Thoracic aorta (tissue), 2 donors: ENCODE measurements around the gene POU3F1. TPM values are rescaled to one million over a fixed set of nuclear protein-coding genes. Genes with fewer than 3 reads are reported as not detected.
A peak's percentile ranks its signal among the peaks of the same experiment; 100 is the strongest.

ENCODE experiments used
- ATAC-seq: fragments of 150-250 bp; one replicate; pipeline ENCODE4 v1.8.0; 2017; ENCODE audit warnings: low read depth; ENCODE audit not compliant: insufficient number of reproducible peaks, low FRiP score
- DNase-seq: peaks from one replicate; pipeline ENCODE4 v3.0.0-alpha.2; 2020; ENCODE audit warnings: low spot score
- H3K27ac ChIP-seq, 2 donors: fragments of 200-600 bp; sonication (generic); 1 replicate in 1 of 2; 2 replicates in 1 of 2; pipeline ENCODE4 v1.5.1; 2016; ENCODE audit warnings: mild to moderate bottlenecking in 2 of 2, moderate library complexity in 2 of 2
- H3K27me3 ChIP-seq: fragments of 200-600 bp; sonication (generic); replicated peaks from 2 replicates; pipeline ENCODE4 v1.6.0; 2016; ENCODE audit warnings: mild to moderate bottlenecking; ENCODE audit not compliant: insufficient read depth
- H3K36me3 ChIP-seq: fragments of 200-600 bp; sonication (generic); one replicate; pipeline ENCODE4 v1.5.1; 2016
- H3K4me1 ChIP-seq, 2 donors: fragments of 200-600 bp; sonication (generic); 1 replicate in 1 of 2; 2 replicates in 1 of 2; pipeline versions ENCODE4 v1.5.1 to v1.6.0; 2016; ENCODE audit warnings: low read depth in 2 of 2, mild to moderate bottlenecking in 1 of 2; ENCODE audit not compliant: control insufficient read depth in 1 of 2
- H3K4me3 ChIP-seq: fragments of 200-600 bp; sonication (generic); 2 replicates; pipeline ENCODE4 v1.5.1; 2016; ENCODE audit warnings: mild to moderate bottlenecking
- H3K9me3 ChIP-seq: fragments of 200-600 bp; sonication (generic); 2 replicates; pipeline ENCODE4 v1.5.1; 2016
- CTCF ChIP-seq: fragments of 200-600 bp; sonication (generic); IDR thresholded peaks from one replicate; pipeline ENCODE4 v1.5.1; 2019; ENCODE audit warnings: antibody characterized with exemption
- total RNA-seq, 2 donors: library from RNA; depleted of rRNA; stranded (reverse); fragments of >200 nt; gene quantifications; one replicate each; pipeline versions ENCODE4 v1.1.0 to v1.2.3, GENCODE V29; 2016

POU3F1 gene
- total RNA-seq, 2 donors from 2014 or later, result not detected

GRCh38 chr1:38031513-38031866 lies 15.1 kb downstream of the POU3F1 start:
- no peak for ATAC-seq
- Histone ChIP-seq H3K4me1 (peaks cover 15 to 23% of the 10 kb centered on the region in 2 donors), H3K27ac (no peak overlapping the region), H3K36me3 (no peaks in the 10 kb centered on the region), H3K27me3 (no peaks in the 10 kb centered on the region), H3K9me3 (no peaks in the 10 kb centered on the region), H3K4me3 (no peak overlapping the region)
- DNase-seq, result no peak
- no peak for TF ChIP-seq CTCF

- Histone ChIP-seq H3K27ac (no peak overlapping the region), H3K4me1 (peaks cover 15 to 23% of the 10 kb centered on the region in 2 donors), H3K4me3 (no peak overlapping the region), H3K36me3 (peaks cover 4% of the 10 kb centered on the region), H3K9me3 (no peaks in the 10 kb centered on the region), H3K27me3 (no peaks in the 10 kb centered on the region)
- TF ChIP-seq CTCF, result no peak
- DNase-seq (no peak), ATAC-seq (no peak)
Measured at GRCh38 chr1:38030596-38031512, 15.7 kb downstream of the POU3F1 start.

- no peaks in the 10 kb centered on the region for H3K27me3 ChIP-seq
- H3K4me3 ChIP-seq, result peak overlapping the region; percentile 44
- peaks cover 14% of the 10 kb centered on the region for H3K36me3 ChIP-seq
- H3K4me1 ChIP-seq, result peaks cover 15 to 23% of the 10 kb centered on the region in 2 donors
- H3K27ac ChIP-seq, result no peak overlapping the region
- no peak for DNase-seq
- no peak for TF ChIP-seq CTCF
- ATAC-seq, result no peak
- no peaks in the 10 kb centered on the region for H3K9me3 ChIP-seq
Measured at GRCh38 chr1:38029685-38030511, 16.7 kb downstream of the POU3F1 start.

- DNase-seq, result no peak
Measured at GRCh38 chr1:38029081-38029681, 17.4 kb downstream of the POU3F1 start.

More at GRCh38 chr1:38029081-38029681, 17.4 kb downstream of the POU3F1 start:
- no peaks in the 10 kb centered on the region for H3K27me3 ChIP-seq
- no peak overlapping the region for H3K4me3 ChIP-seq
- peaks cover 15 to 23% of the 10 kb centered on the region in 2 donors for H3K4me1 ChIP-seq
- H3K27ac ChIP-seq, result no peak overlapping the region
- H3K9me3 ChIP-seq, result no peaks in the 10 kb centered on the region
- no peak for TF ChIP-seq CTCF
- peaks cover 16% of the 10 kb centered on the region for H3K36me3 ChIP-seq
- no peak for ATAC-seq
